Right renal cortex interstitium (tissue), 3 donors: ENCODE results near the gene PTTG1. TPM values are rescaled to one million over a fixed set of nuclear protein-coding genes. Genes with fewer than 3 reads are reported as not detected.
A peak's percentile ranks its signal among the peaks of the same experiment; 100 is the strongest.

Source experiments
- DNase-seq, 3 donors: peaks; one replicate each; pipeline ENCODE4 v3.0.0-alpha.2; 2013; ENCODE audit warnings: low read depth in 3 of 3, low spot score in 2 of 3
- polyA plus RNA-seq, 3 donors: library from polyadenylated mRNA; unstranded; fragments of 120-200 nt; gene quantifications; one replicate each; pipeline ENCODE4 v1.2.1, GENCODE V29; 2013; ENCODE audit not compliant: insufficient read length in 3 of 3

Gene PTTG1
- polyA plus RNA-seq, 3 donors = 68.5 to 72.3 (median 71.7) TPM

DNA sequence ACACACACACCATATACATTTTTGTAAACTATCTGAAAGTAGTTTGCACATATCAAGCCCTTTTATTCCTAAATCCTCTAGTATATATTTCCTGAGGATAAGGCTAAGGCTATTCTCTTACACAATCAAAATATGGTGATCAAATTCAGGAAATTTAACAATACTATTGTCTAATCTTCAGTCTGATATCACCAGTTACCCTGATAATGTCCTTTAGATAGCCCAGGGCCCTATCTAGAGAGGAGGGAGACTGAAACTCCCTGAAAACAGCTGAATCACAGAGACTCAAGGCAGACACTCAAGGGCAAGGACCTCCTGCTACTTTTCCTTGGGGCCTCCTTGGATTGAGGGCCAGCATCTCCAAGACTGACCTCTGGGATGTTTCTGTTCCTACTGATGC, 30.4 kb downstream of the PTTG1 start:
- DNase-seq = no peak

GRCh38 chr5:160452795-160453194, 31.1 kb downstream of the PTTG1 start:
- DNase-seq = no peak

DNA sequence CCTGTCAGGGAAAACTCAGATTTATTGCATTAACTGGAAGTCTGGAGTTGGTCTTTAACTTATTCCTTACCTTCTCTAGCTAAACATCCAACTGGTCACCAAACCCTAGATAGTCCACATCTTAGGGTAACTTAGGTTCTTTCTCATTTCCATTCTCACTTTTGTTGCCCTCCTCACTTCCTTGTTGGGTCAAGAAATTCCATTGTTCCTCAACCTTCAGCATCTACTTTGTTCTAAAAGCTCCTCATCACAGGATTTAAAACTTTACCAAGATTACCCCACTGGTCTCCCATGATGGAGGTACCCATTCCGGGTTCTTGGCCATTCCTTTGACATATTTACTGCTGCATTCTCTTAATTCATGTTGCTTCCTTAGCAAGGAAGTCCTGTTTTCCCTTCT, 32.1 kb downstream of the PTTG1 start:
- DNase-seq = no peak

GRCh38 chr5:160455600-160455999, 33.9 kb downstream of the PTTG1 start:
- DNase-seq = no peak

GRCh38 chr5:160456480-160457177, 35.0 kb downstream of the PTTG1 start:
- no peak for DNase-seq

- DNase-seq = no peak
These were observed 35.6 kb downstream of the PTTG1 start for GRCh38 chr5:160457252-160457651.

- no peak for DNase-seq
These were observed 37.4 kb downstream of the PTTG1 start for GRCh38 chr5:160458806-160459800.

DNA sequence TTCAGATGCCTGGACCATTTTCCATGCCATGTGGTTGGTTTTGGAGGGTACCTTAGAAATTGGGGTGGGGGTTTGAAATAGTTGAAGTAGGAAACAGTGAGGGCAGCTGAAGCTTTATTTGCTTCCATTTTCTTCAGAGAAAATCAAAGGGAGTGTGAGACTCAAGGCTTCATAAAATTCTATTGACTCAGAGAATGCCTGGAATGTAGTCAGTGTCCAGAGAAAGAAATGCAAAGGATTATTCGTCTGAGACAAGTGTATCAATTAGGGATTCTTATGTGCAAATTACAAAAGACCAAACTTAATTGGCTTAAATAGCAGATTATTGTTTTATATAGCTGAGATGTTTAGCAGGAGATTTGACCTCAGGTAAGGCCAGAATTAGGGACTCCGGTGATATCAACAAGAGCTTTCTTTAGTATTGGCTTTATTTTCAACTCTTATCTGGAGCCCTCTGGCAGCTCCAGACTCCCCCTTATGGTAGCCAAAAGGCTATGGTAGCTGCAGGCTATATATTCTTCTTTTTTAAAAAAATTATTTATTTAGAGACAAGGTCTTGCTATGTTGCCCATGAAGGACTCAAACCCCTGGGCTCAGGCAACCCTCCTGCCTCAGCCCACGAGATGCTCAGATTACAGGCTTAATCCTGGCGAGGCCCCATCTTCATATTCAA, 38.9 kb downstream of the PTTG1 start:
- DNase-seq = no peak

- DNase-seq = no peak
These were observed 39.7 kb downstream of the PTTG1 start for GRCh38 chr5:160461378-160461777.

DNA sequence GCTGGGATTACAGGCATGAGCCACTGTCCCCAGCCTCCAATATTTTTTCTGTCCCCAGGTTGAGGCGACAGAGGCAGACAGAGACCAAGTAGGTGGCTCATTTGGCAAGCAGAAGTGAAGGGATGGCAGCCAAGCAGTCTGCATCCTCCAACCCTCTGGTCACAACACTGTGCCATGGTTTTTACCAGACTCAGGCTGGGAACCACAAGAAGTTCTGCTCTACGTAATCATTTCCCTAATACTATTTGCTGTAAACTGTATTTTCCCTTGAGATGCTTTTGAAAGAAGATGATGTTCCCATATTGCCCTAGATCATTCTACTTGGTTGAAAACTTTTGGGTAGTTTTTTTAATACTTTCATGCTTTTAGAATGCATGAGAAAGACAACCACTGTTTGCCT, 40.5 kb downstream of the PTTG1 start:
- DNase-seq = no peak

DNA sequence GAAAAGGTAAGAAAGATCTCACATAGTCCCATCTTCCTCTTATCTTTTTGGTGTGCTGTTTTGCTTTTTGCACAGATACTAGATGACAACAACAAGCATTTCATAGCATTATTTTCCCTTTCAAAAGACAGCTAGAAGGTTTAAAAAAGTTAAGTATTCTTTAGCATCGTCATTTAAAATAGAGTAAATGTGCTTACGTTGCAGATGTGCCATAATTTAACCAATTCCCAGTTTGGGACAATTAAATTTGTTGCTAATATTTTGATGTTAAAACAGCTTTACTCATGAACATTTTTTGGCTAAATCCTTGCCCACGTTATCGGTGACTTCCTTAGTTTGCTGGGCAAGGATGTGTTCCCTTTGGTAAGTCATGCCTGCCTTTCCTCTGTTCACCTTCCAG, 41.6 kb downstream of the PTTG1 start:
- DNase-seq = no peak

GRCh38 chr5:160463740-160464465, 42.2 kb downstream of the PTTG1 start:
- no peak for DNase-seq

DNA sequence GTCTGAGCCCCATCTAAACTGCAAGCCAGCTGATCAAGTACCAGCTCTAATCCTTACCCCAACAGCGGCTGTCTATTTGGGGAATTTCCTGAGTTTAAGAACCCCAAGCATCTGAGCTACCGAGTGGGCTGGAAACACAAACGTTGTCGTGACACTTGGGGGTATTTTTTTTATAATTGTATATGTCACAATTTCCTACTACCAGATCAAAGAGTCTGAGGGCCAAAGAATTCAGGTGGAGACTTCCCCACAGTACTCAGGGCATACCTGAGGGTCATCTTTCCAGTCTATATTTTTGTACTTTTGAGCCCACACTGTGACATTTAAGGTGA, 42.8 kb downstream of the PTTG1 start:
- no peak for DNase-seq

GRCh38 chr5:160466116-160466515, 44.5 kb downstream of the PTTG1 start:
- DNase-seq = peak in 1 of 3 donors; percentile 23

DNA sequence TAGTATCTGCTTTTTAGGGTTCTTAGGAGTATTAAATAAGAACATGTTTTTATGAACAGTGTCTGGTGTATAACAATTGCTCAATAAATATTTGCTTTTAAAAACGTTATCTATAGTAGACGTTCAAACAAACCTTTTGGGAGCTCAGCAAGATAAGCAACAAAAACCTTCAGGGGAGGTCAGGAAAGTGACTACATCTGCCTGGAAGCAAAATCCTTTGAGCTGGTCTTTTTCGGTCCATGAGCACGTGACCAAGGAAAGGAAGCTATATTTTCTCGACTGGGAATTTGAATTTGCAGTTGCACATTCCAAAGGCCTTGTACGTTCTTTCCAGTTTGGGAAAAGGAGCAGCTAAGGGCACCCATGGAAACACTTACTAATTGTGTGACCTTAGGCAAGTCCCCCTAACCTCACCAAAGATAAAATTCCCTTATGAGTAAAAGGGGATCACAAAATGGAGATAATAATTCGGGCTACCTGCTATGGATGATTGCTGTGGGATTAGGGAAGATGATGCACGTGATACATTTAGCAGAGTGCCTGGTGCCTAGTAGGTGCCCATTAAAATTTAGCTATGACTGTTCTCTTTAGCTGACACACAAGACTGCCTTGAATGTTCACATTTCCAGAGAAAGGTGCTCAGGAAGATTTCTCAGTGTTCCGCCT, 45.4 kb downstream of the PTTG1 start:
- DNase-seq = no peak

GRCh38 chr5:160467555-160468362, 46.1 kb downstream of the PTTG1 start:
- DNase-seq = peak in 1 of 3 donors; percentile 15

GRCh38 chr5:160468363-160468975, 46.8 kb downstream of the PTTG1 start:
- no peak for DNase-seq

- DNase-seq = no peak
These were observed 47.8 kb downstream of the PTTG1 start for GRCh38 chr5:160469156-160470144.
